PFSK-1 (cell line): Measurements from ENCODE around the gene PPP1R3C.

Source experiments
- POLR2AphosphoS5 ChIP-seq: IDR thresholded peaks from 2 replicates; pipeline ENCODE4 v1.6.1; 2012; ENCODE audit warnings: low read depth, mild to moderate bottlenecking, control low read depth, low read length, moderate library complexity
- REST ChIP-seq, 2 experiments: IDR thresholded peaks; 2 replicates each; pipeline versions ENCODE4 v1.6.1 to v1.8.0; 2011 to 2012; ENCODE audit warnings: low read depth in 2 of 2, low read length in 2 of 2, control low read depth in 1 of 2, inconsistent platforms in 1 of 2, mild to moderate bottlenecking in 1 of 2, moderate library complexity in 1 of 2; ENCODE audit not compliant: insufficient read depth in 1 of 2
- TAF1 ChIP-seq: IDR thresholded peaks from 2 replicates; pipeline ENCODE4 v1.6.1; 2012; ENCODE audit warnings: low read length, control low read depth, borderline replicate concordance; ENCODE audit not compliant: insufficient read depth

- TF ChIP-seq POLR2AphosphoS5 (no peak), REST (IDR thresholded peaks at IDR 0.05; ENCODE audit: insufficient read depth in 1 of 2, low read depth in 2 of 2, low read length in 2 of 2) (no peak), TAF1 (no peak; the same call in 1 of the 2 replicates)
Observed at GRCh38 chr10:91604553-91605534, 28.0 kb downstream of the PPP1R3C start.
